ENCODE results near the gene CYP1A2. TPM values are rescaled to one million over a fixed set of nuclear protein-coding genes. Genes with fewer than 3 reads are reported as not detected.

The CYP1A2 gene
- total RNA-seq = not detected
- polyA plus RNA-seq (2013, experiment 1 of 2) = not detected
- not detected for polyA plus RNA-seq (2013, experiment 2 of 2)
- long read RNA-seq, experiment 1 = 0 reads
- long read RNA-seq, experiment 2 = 0 reads
- long read RNA-seq, experiment 3 = 0 reads
- long read RNA-seq, experiment 4 = 0 reads

GRCh38 chr15:74748322-74748946 lies at the start of gene CYP1A2:
Gene CYP1A2, plus strand, starts transcription at chr15:74748845. Its CDS starts 894 bp downstream, at chr15:74749739.
- Histone ChIP-seq H3K27me3 (ENCODE audit: control insufficient read depth, insufficient read depth, low read length, poor library complexity, severe bottlenecking) (peaks cover 7% of the 10 kb centered on the region), H3K9ac (ENCODE audit: extremely low read depth, low read length, poor library complexity, severe bottlenecking) (no peak within 1 kb of the TSS), H3K9me3 (ENCODE audit: control insufficient read depth, low read length) (no peaks in the 10 kb centered on the region), H3K4me3 (ENCODE audit: low read length) (no peak within 1 kb of the TSS), H3K36me3 (ENCODE audit: control insufficient read depth, insufficient read depth, low read length) (no peaks in the 10 kb centered on the region), H3K4me1 (ENCODE audit: control insufficient read depth, insufficient read depth, low read length) (peaks cover 4% of the 10 kb centered on the region), H3K27ac (ENCODE audit: low read depth, low read length) (no peak within 1 kb of the TSS)
- H3K36me3 Mint-ChIP-seq (ENCODE audit: low read depth) = no peaks in the 10 kb centered on the region
- peaks cover 12% of the 10 kb centered on the region for H3K27me3 Mint-ChIP-seq (ENCODE audit: insufficient read depth)
- TF ChIP-seq CTCF (conservative IDR thresholded peaks at IDR 0.05) = no peak
- H3K4me1 Mint-ChIP-seq = peaks cover 4% of the 10 kb centered on the region
- DNase-seq = no peak
- H3K4me3 Mint-ChIP-seq = no peak within 1 kb of the TSS
- 81 to 87% methylated on average over 2 to 3 of the region's 3 CpGs for WGBS, 2 experiments (ENCODE audit: insufficient coverage in 1 of 2, insufficient read length in 1 of 2)
- no peaks in the 10 kb centered on the region for H3K9me3 Mint-ChIP-seq
- no peak within 1 kb of the TSS for H3K27ac Mint-ChIP-seq

GRCh38 chr15:74709011-74709410 lies 39.6 kb upstream of the CYP1A2 start:
- Mint-ChIP-seq H3K36me3 (ENCODE audit: low read depth) (no peaks in the 10 kb centered on the region), H3K4me3 (no peak overlapping the region), H3K27me3 (ENCODE audit: insufficient read depth) (peaks cover 56% of the 10 kb centered on the region), H3K27ac (no peak overlapping the region), H3K9me3 (no peaks in the 10 kb centered on the region), H3K4me1 (no peaks in the 10 kb centered on the region)
- H3K4me3 ChIP-seq (ENCODE audit: low read length) = no peak overlapping the region
- WGBS, 2 experiments (ENCODE audit: insufficient coverage in 1 of 2, insufficient read length in 1 of 2) = 100% methylated on average over 1 of the region's 1 CpG; no CpG with 5 or more reads in 1 of the 2 experiments
- H3K9me3 ChIP-seq (ENCODE audit: control insufficient read depth, low read length) = no peaks in the 10 kb centered on the region
- H3K27ac ChIP-seq (ENCODE audit: low read depth, low read length) = no peak overlapping the region
- H3K9ac ChIP-seq (ENCODE audit: extremely low read depth, low read length, poor library complexity, severe bottlenecking) = no peak overlapping the region
- H3K27me3 ChIP-seq (ENCODE audit: control insufficient read depth, insufficient read depth, low read length, poor library complexity, severe bottlenecking) = peaks cover 51% of the 10 kb centered on the region
- H3K36me3 ChIP-seq (ENCODE audit: control insufficient read depth, insufficient read depth, low read length) = no peaks in the 10 kb centered on the region
- no peaks in the 10 kb centered on the region for H3K4me1 ChIP-seq (ENCODE audit: control insufficient read depth, insufficient read depth, low read length)
- TF ChIP-seq CTCF (conservative IDR thresholded peaks at IDR 0.05) = no peak
- no peak for DNase-seq

GRCh38 chr15:74709892-74710291 lies 38.8 kb upstream of the CYP1A2 start:
- H3K27me3 ChIP-seq (ENCODE audit: control insufficient read depth, insufficient read depth, low read length, poor library complexity, severe bottlenecking) = peaks cover 48% of the 10 kb centered on the region
- DNase-seq = no peak
- H3K4me3 Mint-ChIP-seq = no peak overlapping the region
- no peak overlapping the region for H3K9ac ChIP-seq (ENCODE audit: extremely low read depth, low read length, poor library complexity, severe bottlenecking)
- H3K4me1 ChIP-seq (ENCODE audit: control insufficient read depth, insufficient read depth, low read length) = no peaks in the 10 kb centered on the region
- no peak overlapping the region for H3K27ac Mint-ChIP-seq
- H3K4me3 ChIP-seq (ENCODE audit: low read length) = no peak overlapping the region
- 80 to 89% methylated on average over 3 of the region's 3 CpGs for WGBS, 2 experiments (ENCODE audit: insufficient coverage in 1 of 2, insufficient read length in 1 of 2)
- no peaks in the 10 kb centered on the region for H3K9me3 ChIP-seq (ENCODE audit: control insufficient read depth, low read length)
- H3K9me3 Mint-ChIP-seq = no peaks in the 10 kb centered on the region
- TF ChIP-seq CTCF (conservative IDR thresholded peaks at IDR 0.05) = no peak
- H3K27me3 Mint-ChIP-seq (ENCODE audit: insufficient read depth) = peaks cover 47% of the 10 kb centered on the region
- no peaks in the 10 kb centered on the region for H3K36me3 ChIP-seq (ENCODE audit: control insufficient read depth, insufficient read depth, low read length)
- H3K27ac ChIP-seq (ENCODE audit: low read depth, low read length) = no peak overlapping the region
- no peaks in the 10 kb centered on the region for H3K4me1 Mint-ChIP-seq
- H3K36me3 Mint-ChIP-seq (ENCODE audit: low read depth) = no peaks in the 10 kb centered on the region
